SK-N-MC (cell line): ENCODE measurements around the gene SESTD1.

Experiments used
- EZH2 ChIP-seq: fragments of 200-600 bp; sonication (generic); IDR thresholded peaks from one replicate; pipeline ENCODE4 v1.6.1; 2017; ENCODE audit warnings: antibody characterized with exemption
- POLR2AphosphoS5 ChIP-seq: IDR thresholded peaks from 2 replicates; pipeline ENCODE4 v1.6.1; 2012; ENCODE audit warnings: mild to moderate bottlenecking, low read depth, low read length, borderline replicate concordance

GRCh38 chr2:179265082-179265510 is 464 bp upstream of the SESTD1 start:
- TF ChIP-seq EZH2 (no peak), POLR2AphosphoS5 (no peak)
